ENCODE results near the gene TIGD3. TPM values are rescaled to one million over a fixed set of nuclear protein-coding genes. Genes with fewer than 3 reads are reported as not detected.

The TIGD3 gene
- total and polyA plus RNA-seq, 9 of the 15 experiments (the other 6 are each of a cell fraction or from before 2014, with no cell fraction given) = 0.06 to 1.3 (median 0.56) TPM

GRCh38 chr11:65382033-65382803 lies 27.7 kb downstream of the TIGD3 start, which contains the start of gene SLC25A45 (continued):
- TF ChIP-seq ZNF280B (CRISPR knock-in tag; IDR thresholded peaks at IDR 0.05) (no peak), GABPA (tag; conservative IDR thresholded peaks at IDR 0.05; ENCODE audit: low read depth) (peak; percentile 53), PRMT5 (CRISPR knock-in tag; IDR thresholded peaks at IDR 0.05) (no peak), ZNF717 (CRISPR knock-in tag; IDR thresholded peaks at IDR 0.05) (no peak), ZC3H4 (CRISPR knock-in tag; IDR thresholded peaks at IDR 0.05; ENCODE audit: borderline replicate concordance) (peak; percentile 71; the same call in 1 of the 2 replicates), XRCC4 (IDR thresholded peaks at IDR 0.05; ENCODE audit: extremely low read depth, insufficient read depth, insufficient read length) (no peak), RBM39 (optimal IDR thresholded peaks at IDR 0.05; ENCODE audit: low read depth, low read length) (no peak), GATAD2A (IDR thresholded peaks at IDR 0.05) (peak; percentile 86), ARID1B (IDR thresholded peaks at IDR 0.05) (peak; percentile 93), TSC22D4 (tag; IDR thresholded peaks at IDR 0.05) (no peak), STAT5A (IDR thresholded peaks at IDR 0.05; ENCODE audit: borderline replicate concordance, low read length) (peak; percentile 52; the same call in 1 of the 2 replicates), FOXO4 (CRISPR knock-in tag; IDR thresholded peaks at IDR 0.05) (0 out of 2 replicates have a peak, but pooled peaks have one; percentile 6), XRCC3 (IDR thresholded peaks at IDR 0.05) (no peak), SMAD3 (CRISPR knock-in tag; conservative IDR thresholded peaks at IDR 0.05) (peak; percentile 64; the same call in 1 of the 2 replicates), MLX (CRISPR knock-in tag; conservative IDR thresholded peaks at IDR 0.05) (peak in 1 of 2 experiments; percentile 89; a peak in 1 of 4 replicates), ZNF584 (CRISPR knock-in tag; IDR thresholded peaks at IDR 0.05; ENCODE audit: low read depth) (peak; percentile 93), ZFP91 (CRISPR knock-in tag; IDR thresholded peaks at IDR 0.05) (no peak), ZNF133 (CRISPR knock-in tag; IDR thresholded peaks at IDR 0.05) (peak; percentile 27; the same call in 1 of the 2 replicates), ETV1 (tag; conservative IDR thresholded peaks at IDR 0.05; ENCODE audit: low read depth) (peak; percentile 72; the same call in 1 of the 2 replicates), SMARCB1 (IDR thresholded peaks at IDR 0.05; ENCODE audit: insufficient read length, low read depth) (no peak), ZNF239 (CRISPR knock-in tag; IDR thresholded peaks at IDR 0.05) (peak; percentile 65), GABPB1 (CRISPR knock-in tag; IDR thresholded peaks at IDR 0.05) (peak; percentile 69), CHCHD3 (CRISPR knock-in tag; IDR thresholded peaks at IDR 0.05) (no peak), KDM2B (CRISPR knock-in tag; IDR thresholded peaks at IDR 0.05) (no peak)
